HepG2 (cell line): ENCODE measurements around the gene RPL32. TPM values are rescaled to one million over a fixed set of nuclear protein-coding genes. Genes with fewer than 3 reads are reported as not detected.
A peak's percentile ranks its signal among the peaks of the same experiment; 100 is the strongest.

Source experiments
- ARID5B ChIP-seq: IDR thresholded peaks from 2 replicates; pipeline ENCODE4 v1.4.0; 2020; ENCODE audit warnings: mild to moderate bottlenecking, missing genetic modification reagents
- FOXA3 ChIP-seq: IDR thresholded peaks from 2 replicates; pipeline ENCODE4 v1.6.1; 2016; ENCODE audit warnings: missing genetic modification reagents, missing compliant biosample characterization
- JUND ChIP-seq: sonication (generic); formaldehyde crosslinking; IDR thresholded peaks from 2 replicates; pipeline ENCODE4 v1.8.0; 2022; ENCODE audit warnings: mild to moderate bottlenecking, missing genetic modification reagents
- RAD21 ChIP-seq: fragments of 450-650 bp; formaldehyde crosslinking; IDR thresholded peaks from 2 replicates; pipeline ENCODE4 v1.5.0; 2020; ENCODE audit warnings: mild to moderate bottlenecking
- REST ChIP-seq, 2 experiments: IDR thresholded peaks; 2 replicates each; pipeline ENCODE4 v1.6.1; 2011 to 2012; ENCODE audit warnings: low read length in 2 of 2, borderline replicate concordance in 1 of 2, low read depth in 1 of 2, mild to moderate bottlenecking in 1 of 2, moderate library complexity in 1 of 2
- YY1 ChIP-seq: IDR thresholded peaks from 2 replicates; pipeline ENCODE4 v1.6.1; 2011; ENCODE audit warnings: low read length, low read depth, moderate library complexity, mild to moderate bottlenecking; ENCODE audit not compliant: insufficient read depth, insufficient replicate concordance
- ZFP91 ChIP-seq: sonication (generic); formaldehyde crosslinking; IDR thresholded peaks from 2 replicates; pipeline ENCODE4 v1.9.0; 2022; ENCODE audit warnings: missing genetic modification reagents, mild to moderate bottlenecking, borderline replicate concordance
- ZGPAT ChIP-seq: IDR thresholded peaks from 2 replicates; pipeline ENCODE4 v1.6.1; 2016; ENCODE audit warnings: mild to moderate bottlenecking
- ZNF556 ChIP-seq: sonication (generic); formaldehyde crosslinking; IDR thresholded peaks from 2 replicates; pipeline ENCODE4 v1.4.0; 2020; ENCODE audit warnings: mild to moderate bottlenecking, missing genetic modification reagents, borderline replicate concordance
- polyA plus RNA-seq, 8 experiments: library from polyadenylated mRNA; depleted of rRNA in 3 of 8; stranded (reverse) in 7 of 8; unstranded in 1 of 8; fragments of >200 nt; fragmentation: Illumina TruSeq in 4 of 8; extraction: Trizol in 4 of 8; gene quantifications; 2 replicates each; pipeline versions ENCODE4 v1.2.1 to v1.2.3, GENCODE V29; 2011 to 2016; ENCODE audit warnings: low read depth in 4 of 8, missing spikeins in 1 of 8, mixed read lengths in 1 of 8; ENCODE audit not compliant: insufficient read depth in 1 of 8
- total RNA-seq, 5 experiments: library from RNA; depleted of rRNA; stranded (reverse); fragments of >200 nt; fragmentation: Illumina TruSeq; extraction: Trizol; gene quantifications; 2 replicates each; pipeline ENCODE4 v1.2.3, GENCODE V29; 2016; ENCODE audit warnings: low read depth in 1 of 5

Gene RPL32
- total and polyA plus RNA-seq, 2 of the 13 experiments (the other 11 are each of a cell fraction or from before 2014, with no cell fraction given), result 1,781 to 2,401 TPM

- TF ChIP-seq REST (IDR thresholded peaks at IDR 0.05; ENCODE audit: borderline replicate concordance in 1 of 2, low read depth in 1 of 2, low read length in 2 of 2), result no peak
- peak; percentile 25 for TF ChIP-seq YY1
- TF ChIP-seq ZGPAT (CRISPR knock-in tag), result peak; percentile 22; the same call in 1 of the 2 replicates
- peak; percentile 50 for TF ChIP-seq FOXA3 (CRISPR knock-in tag)
- TF ChIP-seq ZFP91 (CRISPR knock-in tag), result peak; percentile 56; the same call in 1 of the 2 replicates
- TF ChIP-seq ZNF556 (CRISPR knock-in tag), result 0 out of 2 replicates have a peak, but pooled peaks have one; percentile 53
- TF ChIP-seq RAD21 (CRISPR knock-in tag), result peak; percentile 91
- 0 out of 2 replicates have a peak, but pooled peaks have one; percentile 20 for TF ChIP-seq JUND (CRISPR knock-in tag)
- peak; percentile 32 for TF ChIP-seq ARID5B (CRISPR knock-in tag)
Measured at GRCh38 chr3:12868039-12869034, 27.0 kb upstream of the RPL32 start (continued).
